Superior temporal gyrus (tissue), 1 donor: ENCODE results near the gene ANKRD24.
"Not testable (repeated sequence)": the region's sequence is repeated elsewhere in the genome, so short reads cannot be mapped to it uniquely, and the experiment has no call there.

Source experiments
- DNase-seq: peaks from one replicate; pipeline ENCODE4 v3.0.0-alpha.2; 2016; ENCODE audit errors: extremely low spot score

Gene ANKRD24

DNA sequence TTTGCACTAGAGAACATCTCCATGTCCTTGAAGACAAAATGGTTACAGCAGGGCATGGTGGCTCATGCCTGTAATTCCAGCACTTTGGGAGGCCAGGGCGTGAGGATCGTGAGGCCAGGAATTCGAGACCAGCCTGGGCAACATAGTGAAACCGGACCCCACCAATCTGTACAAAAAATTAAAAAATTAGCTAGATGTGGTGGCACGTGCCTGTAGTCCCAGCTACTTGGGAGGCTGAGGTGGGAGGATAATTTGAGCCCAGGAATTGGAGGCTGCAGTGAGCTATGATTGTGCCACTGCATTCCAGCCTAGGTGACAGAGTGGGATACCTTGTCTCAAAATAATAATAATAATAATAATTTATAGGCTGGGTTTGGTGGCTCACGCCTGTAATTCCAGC, 47.7 kb downstream of the ANKRD24 start:
- not testable (repeated sequence) for DNase-seq

DNA sequence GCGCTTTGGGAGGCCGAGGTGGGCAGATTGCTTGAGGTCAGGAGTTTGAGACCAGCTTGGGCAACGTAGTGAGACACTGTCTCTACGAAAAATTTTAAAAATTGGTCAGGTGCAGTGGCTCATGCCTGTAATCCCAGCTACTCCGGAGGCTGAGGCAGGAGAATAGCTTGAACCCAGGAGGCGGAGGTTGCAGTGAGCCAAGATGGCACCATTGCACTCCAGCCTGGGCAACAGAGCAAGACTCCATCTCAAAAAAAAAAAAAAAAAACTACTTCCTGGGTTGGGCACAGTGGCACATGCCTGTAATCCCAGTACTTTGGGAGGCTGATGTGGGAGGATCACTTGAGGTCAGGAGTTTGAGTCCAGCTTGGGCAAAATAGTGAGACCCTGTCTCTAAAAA, 49.0 kb downstream of the ANKRD24 start:
- DNase-seq = not testable (repeated sequence)

DNA sequence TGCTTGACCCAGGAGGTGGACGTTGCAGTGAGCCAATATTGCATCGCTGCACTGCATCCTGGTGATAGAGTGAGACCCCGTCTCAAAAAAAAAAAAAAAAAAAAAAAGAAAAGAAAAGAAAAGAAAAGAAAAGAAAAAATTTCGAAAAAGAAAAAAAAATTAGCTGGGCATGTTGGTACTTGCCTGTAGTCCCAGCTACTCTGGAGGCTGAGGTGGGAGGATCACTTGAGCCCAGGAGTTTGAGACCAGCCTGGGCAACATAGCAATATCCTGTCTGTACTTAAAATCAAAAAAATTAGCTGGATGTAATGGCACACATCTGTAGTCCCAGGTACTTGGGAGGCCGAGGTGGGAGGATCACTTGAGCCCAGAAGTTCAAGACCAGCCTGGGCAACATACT, 49.6 kb downstream of the ANKRD24 start:
- not testable (repeated sequence) for DNase-seq

DNA sequence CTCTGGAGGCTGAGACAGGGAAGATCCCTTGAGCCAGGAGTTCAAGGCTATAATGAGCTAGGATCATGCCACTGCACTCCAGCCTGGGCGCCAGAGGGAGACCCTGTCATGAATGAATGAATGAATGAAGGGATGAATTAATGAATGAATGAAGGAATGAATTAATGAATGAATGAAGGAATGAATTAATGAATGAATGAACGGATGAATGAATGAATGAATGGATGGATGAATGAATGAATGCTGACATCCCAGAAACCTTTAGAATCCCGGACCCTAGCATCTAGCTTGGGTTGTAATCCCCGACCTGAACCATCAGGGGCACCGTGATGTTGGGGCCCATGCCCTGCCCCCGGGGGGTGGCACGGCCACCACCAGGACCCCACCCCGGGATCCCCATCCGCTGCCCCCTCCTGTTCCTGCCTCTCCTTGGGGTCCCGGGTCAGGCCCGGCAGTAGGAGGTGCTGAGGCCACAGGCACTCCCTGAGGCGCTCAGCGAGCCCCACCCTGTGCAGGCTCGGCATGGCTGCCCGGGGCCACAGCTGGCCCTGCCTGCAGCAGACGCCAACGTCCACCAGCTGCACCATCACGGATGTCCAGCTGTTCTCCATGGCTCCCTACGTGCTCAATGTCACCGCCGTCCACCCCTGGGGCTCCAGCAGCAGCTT, 50.3 kb downstream of the ANKRD24 start:
- DNase-seq = no peak

DNA sequence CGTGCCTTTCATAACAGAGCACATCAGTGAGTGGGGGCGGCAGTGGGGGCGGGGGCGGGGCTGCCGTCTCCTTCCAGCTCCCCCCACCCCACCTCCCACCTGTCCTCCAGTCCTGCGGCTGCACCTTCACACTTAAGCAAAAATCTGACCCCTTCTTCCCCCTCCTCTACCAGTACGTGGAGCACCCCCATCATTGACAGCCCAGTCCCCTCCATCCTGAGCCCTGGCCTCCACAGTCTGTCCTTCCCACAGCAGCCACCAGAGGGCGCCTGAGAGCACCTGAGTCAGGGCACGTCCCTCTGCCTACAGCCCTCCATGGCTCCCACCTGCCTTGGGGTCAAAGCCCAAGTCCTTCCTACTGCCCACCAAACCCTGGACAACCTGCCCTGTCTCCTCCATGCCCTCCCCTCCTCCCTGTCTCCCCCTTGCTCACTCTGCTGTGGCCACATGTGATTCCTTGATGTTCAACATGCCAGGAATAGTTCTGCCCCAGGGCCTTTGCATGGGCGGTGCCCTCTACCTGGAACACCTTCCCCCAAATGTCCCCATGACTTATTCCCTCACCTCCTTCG, 50.9 kb downstream of the ANKRD24 start:
- DNase-seq = no peak

DNA sequence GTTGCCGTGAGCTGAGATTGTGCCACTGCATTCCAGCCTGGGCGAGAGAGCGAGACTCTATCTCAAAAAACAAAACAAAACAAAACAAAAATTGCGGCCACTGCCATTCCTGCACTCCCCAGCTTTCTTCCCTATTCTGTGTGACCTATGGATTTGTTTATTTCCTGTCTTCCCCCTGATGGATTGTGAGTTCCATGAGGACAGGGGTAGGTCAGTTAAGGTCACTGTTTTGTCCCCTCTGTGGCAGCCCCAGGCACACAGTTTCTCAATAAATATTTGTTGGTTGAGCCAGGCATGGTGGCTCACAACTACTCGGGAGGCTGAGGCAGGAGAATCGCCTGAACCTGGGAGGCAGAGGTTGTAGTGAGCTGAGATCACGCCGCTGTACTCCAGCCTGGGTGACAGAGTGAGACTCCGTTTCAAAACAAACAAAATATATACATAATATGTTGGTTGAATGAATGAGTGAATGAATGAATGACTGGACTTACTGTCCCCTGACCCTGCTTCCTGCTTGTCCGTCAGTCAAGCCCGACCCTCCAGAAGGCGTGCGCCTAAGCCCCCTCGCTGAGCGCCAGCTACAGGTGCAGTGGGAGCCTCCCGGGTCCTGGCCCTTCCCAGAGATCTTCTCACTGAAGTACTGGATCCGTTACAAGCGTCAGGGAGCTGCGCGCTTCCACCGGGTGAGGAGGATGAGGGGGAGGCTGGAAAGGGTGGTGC, 51.8 kb downstream of the ANKRD24 start:
- DNase-seq = no peak

DNA sequence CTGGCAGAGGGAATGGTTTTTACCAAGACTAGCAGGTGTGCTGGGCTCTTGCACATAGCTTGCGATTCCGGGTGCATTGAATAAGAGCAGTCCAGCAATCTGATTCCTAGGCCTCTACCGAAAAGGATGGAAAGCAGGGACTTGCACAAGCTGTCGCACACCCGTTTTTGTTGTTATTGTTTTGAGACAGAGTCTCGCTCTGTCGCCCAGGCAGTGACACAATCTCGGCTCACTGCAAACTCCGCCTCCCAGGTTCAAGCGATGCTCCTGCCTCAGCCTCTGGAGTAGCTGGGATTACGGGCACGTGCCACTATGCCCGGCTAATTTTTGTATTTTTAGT, 52.3 kb downstream of the ANKRD24 start:
- DNase-seq = no peak

DNA sequence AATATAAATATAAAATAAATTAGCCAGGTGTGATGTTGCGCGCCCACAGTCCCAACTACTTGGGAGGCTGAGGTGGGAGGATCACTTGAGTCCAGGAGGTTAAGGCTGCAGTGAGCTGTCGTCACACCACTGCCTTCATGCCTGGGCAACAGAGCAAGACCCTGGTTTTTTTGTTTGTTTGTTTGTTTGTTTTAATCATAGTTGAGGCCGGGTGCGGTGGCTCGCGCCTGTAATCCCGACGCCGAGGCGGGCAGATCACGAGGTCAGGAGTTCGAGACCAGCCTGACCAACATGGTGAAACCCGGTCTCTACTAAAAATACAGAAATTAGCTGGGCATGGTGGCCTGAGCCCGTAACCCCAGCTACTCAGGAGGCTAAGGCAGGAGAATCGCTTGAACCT, 55.0 kb downstream of the ANKRD24 start:
- DNase-seq = not testable (repeated sequence)

DNA sequence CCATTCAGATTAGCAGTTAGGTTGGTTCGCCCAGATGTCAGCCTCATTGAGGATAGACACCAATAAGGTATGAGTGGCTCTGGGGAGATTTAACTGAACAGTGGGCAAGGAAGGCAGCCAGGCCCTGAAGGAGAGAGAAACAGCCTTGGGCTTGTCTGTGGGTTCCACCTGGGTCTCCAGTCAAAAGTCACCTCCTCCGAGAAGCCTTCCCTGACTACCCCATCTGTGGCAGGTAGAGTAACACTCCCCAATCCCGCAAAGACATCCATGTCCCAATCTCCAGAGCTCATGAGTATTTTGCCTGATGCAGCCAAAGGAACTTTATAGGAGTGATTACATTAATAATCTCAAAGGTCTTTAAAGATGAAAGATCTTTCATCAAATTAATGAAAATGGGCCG, 56.3 kb downstream of the ANKRD24 start:
- no peak for DNase-seq

DNA sequence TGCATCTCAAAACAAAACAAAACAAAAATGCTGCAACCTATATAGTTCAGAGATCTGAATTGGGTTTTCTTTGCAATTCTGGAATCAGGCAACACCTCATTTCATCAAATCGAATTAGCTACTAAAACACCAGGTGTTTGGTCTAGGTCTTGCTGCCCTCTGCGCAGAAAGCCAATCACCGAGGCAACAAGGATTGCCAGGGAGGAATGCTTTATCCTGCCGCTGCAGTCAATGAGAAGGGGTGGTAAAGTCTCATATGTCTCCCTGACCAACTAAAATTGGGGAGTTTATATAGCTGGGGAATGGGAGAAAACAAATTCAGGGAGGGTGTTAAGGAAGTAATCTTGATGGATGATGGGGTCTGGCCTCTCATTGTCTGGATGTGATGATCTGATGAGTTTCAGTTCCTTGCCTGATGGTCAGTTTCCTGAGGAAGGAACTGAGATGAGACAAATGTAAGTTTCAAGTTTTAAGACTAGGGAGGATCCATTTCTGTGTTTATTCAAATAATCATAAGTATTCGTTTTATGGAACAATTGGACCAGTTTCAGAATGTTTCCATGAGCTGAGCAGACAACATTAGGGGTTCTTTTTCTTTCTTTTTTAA, 59.4 kb downstream of the ANKRD24 start:
- DNase-seq = no peak

DNA sequence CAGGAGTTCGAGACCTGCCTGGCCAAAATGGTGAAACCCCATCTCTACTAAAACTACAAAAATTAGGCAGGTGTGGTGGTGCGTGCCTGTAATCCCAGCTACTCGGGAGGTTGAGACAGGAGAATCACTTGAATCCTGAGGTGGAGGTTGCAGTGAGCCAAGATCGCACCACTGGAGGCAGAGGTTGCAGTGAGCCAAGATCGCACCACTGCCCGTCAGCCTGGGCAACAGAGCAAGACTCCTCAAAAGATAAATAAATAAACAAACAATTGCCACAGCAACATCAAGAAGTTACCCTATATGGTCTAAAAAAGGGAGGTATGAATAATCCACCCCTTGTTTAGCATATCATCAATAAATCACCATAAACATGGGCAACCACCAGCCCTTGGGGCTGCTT, 63.4 kb downstream of the ANKRD24 start:
- not testable (repeated sequence) for DNase-seq

DNA sequence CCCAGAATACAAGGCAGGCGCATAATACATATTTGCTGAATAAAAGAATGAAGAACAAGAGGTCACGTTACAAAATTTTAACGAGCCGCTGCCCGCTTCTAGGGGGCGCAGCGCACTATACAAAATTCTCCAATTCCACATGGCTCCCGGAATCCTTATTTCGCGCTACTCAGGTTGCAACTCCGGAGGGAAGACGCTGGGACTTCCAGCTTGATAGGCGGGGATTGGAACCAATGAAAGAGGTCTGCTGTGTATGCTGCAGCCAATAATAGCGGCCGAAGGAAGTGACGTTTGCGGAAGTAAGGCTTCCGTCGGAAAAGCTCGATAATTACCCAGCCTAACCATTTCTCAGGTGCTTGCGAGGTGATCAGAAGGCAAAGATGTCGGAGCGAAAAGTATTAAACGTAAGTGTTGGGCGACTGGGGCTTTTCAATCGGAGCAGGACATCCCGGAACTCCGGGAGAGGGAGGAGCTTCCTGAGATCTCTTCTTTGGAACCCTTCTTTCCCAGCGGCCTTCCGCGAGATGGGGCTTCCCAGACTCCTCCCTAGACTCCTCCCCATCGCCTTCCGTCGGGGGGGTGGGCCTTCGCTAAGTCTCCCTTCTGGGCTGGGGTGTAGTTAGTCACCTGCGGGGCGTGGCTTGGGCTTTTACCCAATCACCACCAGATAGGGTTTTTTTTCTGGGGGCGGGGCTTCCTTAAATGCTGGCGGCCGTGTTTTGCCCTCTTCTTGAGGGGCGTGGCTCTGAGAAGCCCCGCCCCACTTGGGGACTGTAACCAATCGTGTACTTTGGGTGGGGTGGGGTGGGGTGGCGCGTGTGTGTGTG, 64.5 kb downstream of the ANKRD24 start, which contains the start of gene YJU2:
YJU2 (plus strand) TSS at position 314 of the 827 bp plus-strand sequence; CDS start at position 381, 67 bp downstream.
- peak; percentile 98 for DNase-seq

DNA sequence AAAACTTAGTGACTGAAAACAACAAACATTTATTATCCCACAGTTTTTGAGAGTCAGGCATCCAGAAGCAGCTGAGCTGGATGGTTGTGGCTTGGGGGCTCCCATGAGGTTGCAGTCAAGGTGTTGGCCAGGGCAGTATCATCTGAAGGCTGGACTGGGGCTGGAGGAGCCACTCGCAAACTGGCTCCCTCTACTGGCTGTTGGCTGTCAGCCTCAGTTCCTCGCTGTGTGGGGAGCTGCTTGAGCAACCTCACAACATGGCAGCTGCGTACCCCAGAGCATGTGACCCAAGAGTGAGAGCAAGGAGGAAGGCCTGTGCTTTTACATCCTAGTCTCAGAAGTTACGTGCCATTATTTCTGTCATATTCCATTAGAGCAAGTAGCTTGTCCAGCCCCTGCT, 74.1 kb downstream of the ANKRD24 start:
- no peak for DNase-seq

DNA sequence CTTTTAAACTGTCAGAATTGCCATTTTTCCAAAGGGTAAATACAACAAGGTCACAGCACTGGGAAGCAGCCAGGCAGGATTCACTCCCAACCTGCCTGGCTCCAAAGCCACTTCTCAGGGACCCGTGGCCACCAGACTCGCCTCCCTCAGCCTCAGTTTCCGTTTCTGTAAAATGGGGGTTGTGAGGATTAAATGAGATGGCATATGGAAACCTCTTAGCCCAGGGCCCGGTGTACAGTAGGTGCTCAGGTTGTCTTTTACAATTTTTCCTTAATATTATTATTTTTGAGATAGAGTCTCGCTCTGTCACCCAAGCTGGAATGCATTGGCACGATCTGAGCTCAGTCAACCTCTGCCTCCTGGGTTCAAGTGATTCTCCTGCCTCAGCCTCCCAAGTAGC, 74.5 kb downstream of the ANKRD24 start:
- DNase-seq = no peak

DNA sequence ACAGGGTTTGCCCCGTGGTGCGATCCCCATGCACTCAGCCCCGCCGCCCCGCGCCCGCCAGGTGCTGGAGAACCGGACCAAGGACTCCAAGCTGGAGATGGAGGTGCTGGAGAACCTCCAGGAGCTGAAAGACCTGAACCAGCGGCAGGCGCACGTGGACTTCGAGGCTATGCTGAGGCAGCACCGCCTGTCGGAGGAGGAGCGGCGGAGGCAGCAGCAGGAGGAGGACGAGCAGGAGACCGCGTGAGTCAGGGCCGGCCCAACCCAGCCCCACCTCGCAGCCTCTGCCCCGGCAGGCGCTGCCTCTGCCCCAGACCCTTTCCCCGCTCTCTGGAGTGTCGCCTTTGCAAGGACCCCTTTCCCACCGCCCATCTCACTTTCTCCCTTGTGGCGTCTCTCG, 75.7 kb downstream of the ANKRD24 start:
- no peak for DNase-seq

DNA sequence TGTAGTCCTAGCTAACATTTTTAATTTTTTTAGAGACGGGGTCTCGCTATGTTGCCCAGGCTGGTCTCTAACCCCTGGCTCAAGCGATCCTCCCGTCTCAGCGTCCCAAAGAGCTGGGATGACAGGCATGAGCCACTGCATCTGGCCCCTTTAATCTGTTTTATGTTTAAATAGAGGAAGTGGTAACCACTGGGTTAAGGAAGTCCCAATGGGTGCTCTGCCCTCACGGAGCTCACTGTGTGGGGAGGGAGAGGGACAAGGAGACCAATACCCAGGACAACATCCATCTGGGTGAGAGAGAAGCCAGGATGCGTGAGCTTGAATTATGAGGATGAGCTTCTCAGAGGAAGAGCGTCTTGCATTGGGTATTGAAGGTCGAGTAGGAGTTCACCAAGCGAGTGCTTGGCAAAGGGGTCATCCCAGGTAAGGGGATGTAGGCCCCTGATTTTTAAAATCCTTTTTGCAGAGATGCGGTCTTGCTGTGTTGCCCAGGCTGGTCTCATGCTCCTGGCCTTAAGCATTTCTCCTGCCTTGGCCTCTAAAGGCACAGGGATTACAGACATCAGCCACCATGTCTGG, 78.2 kb downstream of the ANKRD24 start:
- no peak for DNase-seq

DNA sequence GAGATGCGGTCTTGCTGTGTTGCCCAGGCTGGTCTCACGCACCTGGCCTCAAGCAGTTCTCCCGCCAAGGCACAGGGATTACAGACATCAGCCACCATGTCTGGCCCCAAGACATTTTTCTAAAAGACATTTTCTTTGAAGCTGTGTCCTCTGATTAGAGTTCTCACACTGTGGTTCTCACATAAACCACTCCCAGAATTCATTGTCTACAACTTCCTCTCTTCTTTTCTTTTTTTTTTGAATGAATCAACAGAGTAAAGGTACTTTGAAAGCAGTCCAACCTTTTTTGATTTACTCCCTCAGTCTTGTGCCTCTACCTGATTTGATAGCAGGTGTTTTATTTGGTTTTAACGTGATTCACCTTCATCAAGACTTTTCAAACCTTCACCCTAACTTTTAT, 82.3 kb downstream of the ANKRD24 start:
- no peak for DNase-seq

DNA sequence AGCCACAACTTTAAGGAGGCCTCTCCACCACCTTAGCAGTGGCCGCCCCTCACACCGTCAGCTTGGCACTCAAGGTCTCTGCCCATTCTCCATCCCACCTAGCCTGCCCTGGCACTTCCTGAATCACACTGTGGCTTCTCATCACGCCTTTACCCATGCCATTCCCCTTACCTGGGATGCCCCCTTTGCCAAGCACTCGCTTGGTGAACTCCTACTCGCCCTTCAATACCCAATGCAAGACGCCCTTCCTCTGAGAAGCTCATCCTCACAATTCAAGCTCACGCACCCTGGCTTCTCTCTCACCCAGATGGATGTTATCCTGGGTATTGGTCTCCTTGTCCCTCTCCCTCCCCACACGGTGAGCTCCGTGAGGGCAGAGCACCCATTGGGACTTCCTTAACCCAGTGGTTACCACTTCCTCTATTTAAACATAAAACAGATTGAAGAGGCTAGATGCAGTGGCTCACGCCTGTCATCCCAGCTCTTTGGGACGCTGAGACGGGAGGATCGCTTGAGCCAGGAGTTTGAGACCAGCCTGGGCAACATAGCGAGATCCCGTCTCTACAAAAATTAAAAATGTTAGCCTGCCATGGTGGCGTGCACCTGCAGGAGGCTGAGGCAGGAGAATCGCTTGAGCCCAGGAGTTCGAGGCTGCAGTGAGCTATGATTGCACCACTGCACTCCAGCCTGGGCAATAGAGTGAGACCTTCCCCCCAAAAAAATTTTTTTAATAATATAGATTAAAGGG, 83.9 kb downstream of the ANKRD24 start:
- DNase-seq = no peak

DNA sequence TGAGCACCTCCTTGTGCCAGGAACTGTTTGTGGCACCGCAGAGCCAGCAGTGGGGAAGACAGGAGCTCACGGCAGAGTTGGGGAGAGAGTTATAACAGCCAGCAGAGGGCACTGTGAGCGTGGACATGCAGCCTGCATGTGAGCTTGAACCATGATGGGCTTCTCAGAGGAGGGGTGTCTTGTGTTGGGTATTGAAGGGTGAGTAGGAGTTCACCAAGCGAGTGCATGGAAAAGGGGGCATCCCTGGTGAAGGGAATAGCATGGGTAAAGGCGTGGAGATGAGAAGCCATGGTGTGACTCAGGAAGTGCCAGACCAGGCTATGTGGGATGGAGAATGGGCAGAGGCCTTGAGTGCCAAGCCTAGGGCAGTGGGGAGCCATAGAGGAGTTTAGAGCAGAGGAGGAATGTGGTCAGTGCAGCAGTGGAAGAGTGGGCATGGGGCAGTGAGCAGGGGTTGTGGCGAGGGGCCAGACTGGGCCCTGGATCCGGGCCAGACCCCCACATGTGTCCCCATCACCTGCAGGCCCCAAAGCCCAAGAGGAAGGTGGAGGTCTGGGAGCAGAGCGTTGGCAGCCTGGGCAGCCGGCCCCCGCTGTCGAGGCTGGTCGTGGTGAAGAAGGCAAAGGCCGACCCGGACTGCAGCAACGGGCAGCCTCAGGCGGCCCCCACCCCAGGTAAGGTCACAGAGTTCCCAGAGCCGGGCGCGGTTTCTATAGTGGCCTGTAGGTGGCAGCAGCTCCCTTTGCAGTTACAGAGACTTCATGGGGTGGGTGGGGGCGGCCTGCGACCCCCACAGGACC, 84.8 kb downstream of the ANKRD24 start:
- DNase-seq = peak; percentile 36
